HG02759 (cell line): ENCODE measurements around the gene OASL.
"Not testable (repeated sequence)": the region's sequence is repeated elsewhere in the genome, so short reads cannot be mapped to it uniquely, and the experiment has no call there.

Source experiments
- ATAC-seq: cut with Tn5 transposase; IDR thresholded peaks from one replicate; pipeline ENCODE4 v1.9.1; 2021; ENCODE audit warnings: mild to moderate bottlenecking, moderate library complexity; ENCODE audit not compliant: unreplicated experiment

Gene OASL

DNA sequence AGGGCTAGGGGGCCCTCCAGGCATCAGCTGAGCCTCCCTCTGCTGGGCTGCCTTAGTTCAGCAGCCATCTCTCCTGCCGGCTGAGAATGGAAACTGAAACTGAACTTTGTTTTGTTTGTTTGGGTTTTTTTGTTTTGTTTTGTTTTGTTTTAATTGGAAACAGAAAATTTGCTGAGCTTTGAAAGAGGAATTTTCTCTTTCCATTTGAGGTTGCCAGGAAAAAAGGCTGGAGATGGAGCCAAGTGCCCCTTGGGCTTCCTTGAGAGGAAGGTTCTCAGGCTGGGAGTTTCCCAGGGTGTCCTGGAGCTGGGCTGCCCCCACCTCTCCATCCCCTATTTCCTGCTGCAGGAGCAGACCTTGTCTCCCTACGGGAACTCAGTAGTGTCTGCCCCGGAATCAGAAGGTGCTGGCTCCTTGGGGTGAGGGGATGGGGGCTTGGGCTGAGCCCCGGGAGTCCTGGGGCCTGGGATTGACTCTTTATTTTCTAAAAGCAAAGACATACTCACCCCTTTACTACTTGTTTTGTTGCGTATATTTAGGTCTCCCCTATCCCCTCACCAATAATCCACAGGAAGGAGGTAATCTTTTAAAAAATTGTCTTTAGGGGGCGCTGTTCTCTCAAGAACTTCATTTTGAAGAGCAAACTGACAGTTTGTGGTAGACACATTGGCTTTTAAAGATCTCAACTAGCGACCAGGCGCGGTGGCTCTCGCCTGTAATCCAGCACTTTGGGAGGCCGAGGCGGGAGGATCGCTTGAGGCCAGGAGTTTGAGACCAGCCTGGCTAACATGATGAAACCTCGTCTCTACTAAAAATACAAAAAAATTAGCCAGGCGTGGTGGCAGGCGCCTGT, 21.3 kb upstream of the OASL start:
- peak; percentile 80 for ATAC-seq

DNA sequence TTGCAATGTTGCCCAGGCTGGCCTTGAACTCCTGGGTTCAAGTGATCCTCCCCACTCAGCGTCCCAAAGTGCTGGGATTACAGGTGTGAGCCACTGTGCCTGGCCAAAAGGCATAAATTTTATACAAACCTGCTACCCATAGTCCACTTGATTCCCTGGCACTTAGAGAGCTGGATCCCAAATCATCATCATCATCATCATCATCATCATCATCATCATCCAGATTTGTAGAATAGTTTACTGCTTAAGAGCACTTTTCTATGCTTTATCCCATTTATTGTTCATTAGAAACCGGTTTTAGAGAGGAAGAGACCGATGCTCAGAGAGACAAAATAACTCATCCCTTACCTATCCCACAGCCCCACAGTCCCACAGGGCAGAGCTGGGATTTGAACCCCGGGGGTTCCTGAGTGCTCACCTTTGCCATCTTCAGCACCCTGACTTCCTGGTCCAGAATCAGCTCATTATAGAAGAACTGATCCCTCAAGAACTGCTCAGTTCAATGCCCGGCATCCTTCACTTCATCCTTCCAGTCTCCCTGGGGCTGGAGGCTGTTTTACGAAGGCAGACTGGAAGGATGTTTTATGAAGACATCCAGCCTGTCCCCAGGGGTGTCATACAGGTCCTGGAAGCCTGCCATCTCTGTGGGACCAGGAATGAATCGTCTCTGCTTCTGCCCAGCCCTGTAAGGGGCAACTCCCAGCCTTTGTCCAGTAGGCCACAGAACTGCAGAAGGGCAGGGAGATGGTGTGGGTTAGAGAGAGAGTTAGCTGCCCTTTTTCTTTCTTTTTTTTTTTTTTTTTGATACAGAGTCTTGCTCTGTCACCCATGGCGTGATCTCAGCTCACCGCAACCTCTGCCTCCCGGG, 20.2 kb upstream of the OASL start:
- ATAC-seq, result no peak

DNA sequence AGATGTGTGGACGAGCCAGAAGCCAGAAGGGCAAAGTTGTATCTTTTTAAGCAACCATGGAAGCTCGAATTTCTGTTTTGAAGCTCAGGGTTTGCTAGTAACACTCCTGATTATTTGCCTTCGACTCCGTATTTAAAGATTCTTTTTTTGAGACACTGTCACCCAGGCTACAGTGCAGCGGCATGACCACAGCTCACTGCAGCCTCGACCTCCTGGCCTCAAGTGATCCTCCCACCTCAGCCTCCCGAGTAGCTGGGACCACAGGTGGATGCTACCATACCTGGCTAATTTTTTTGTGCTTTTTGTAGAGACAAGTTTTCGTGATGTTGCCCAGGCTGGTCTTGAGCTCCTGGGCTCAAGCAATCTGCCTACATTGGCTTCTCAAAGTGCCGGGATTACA, 18.7 kb upstream of the OASL start:
- ATAC-seq, result no peak

DNA sequence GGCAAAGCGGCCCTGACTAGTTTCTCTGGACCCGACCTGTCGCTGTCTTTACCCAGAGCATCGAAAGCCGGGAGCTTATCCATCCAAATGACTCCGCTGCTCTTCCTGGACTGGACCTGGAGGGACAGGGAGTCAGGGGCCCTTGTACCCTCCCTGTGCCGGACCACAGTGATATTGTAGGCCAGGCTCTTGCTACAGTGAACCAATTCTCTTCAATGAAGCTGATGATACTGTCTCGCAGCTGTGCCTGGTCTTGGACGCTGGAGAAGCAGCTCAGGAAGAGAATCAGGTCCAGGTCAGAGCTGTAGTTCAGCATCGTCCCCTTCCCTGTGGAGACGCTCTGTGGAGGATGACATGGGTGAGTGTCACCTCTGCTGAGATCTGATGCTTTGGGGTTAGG, 14.7 kb upstream of the OASL start:
- no peak for ATAC-seq

DNA sequence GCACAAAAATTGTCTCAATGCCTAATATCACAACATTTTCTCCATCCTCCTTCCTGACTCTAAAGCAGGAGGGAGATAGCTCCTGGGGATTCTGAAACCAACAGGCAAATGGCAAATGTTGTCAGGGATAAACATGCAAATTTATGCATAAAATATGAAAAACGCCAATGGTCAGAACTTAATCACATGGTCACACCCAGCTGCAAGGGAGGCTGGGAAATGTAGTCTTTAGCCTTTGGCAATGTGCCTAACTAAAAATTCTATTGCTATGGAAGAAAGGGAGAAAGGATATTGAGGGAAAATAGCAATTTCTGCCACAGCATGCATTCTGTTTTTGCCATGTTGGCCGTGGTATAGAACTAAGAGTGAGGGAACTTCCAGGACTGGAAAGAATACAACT, 11.7 kb upstream of the OASL start:
- no peak for ATAC-seq

DNA sequence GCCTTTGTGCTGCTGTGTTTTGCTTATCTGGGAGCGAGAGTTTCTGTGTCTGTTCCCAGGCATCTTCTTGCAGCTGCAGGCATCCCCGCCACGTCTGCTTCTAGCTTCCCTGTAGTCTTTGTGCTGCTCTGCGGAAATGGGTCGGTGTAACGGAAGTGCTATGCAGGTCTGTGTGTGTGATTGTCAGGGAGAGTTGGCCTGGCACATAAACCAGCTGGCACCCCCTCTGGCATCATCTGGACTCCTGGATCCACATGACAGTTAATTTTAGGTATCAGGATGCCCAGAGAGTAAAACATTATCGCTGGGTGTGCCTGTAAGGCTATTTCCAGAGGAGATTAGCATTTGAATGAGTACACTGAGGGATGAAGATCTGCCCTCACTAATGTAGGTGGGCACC, 9.4 kb upstream of the OASL start:
- no peak for ATAC-seq

DNA sequence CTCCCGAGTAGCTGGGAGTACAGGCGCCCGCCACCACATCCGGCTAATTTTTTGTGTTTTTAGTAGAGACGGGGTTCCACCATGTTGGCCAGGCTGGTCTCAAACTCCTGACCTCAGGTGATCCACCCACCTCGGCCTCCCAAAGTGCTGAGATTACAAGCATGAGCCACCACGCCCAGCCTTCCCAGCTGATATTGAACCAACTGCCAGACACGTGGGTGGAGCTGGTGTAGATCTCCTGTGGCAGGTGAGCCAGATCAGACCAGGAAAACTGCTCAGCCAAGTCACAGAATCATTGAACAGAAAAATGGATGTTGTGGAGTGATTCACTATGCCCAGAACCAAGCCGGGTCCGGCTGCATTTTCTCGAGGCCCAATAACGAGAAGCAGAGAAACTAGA, 8.4 kb upstream of the OASL start:
- not testable (repeated sequence) for ATAC-seq

DNA sequence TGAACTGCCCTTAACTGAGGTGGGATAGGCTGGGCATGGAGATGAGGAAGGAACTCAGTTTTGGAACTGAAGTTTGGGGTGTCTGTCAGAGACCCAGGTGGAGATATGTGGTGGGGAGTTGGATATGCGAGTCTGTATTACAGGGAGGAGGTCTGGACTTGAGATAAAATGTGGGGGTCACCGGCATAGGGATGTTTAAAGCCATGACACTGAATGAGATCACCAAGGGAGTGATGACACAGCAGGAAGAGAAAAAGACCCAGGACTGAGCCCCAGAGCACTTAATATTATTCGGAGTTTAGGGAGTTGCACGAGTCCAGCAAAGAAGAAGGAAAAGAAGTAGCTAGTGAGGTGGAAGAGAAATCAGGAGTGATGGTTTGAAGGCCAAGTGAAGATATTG, 4.0 kb upstream of the OASL start:
- ATAC-seq, result no peak

DNA sequence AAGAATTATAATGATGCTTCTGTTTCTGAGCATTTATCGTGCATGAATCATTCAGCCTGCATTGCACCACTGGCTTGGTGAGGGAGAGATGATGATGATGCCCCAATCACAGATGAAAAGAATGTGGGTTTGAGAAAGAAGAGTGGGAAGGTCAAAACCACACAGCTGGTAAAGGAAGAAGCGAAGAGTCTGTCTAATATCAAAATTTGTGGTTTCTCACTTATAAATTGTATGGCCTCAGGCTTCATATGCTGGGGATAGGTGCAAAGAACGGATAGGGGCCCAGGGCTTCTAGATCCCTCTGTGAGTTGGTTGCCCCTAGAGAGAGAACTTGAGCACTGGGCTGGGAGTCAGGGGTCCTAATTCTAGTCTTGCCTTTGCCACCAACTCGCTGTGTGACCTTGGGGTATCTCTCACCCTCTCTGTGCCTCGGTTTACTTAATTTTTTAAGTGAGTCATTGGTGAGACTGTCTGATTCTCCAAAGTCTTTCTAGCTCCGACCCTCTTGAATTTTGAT, 2.2 kb downstream of the OASL start:
- no peak for ATAC-seq

DNA sequence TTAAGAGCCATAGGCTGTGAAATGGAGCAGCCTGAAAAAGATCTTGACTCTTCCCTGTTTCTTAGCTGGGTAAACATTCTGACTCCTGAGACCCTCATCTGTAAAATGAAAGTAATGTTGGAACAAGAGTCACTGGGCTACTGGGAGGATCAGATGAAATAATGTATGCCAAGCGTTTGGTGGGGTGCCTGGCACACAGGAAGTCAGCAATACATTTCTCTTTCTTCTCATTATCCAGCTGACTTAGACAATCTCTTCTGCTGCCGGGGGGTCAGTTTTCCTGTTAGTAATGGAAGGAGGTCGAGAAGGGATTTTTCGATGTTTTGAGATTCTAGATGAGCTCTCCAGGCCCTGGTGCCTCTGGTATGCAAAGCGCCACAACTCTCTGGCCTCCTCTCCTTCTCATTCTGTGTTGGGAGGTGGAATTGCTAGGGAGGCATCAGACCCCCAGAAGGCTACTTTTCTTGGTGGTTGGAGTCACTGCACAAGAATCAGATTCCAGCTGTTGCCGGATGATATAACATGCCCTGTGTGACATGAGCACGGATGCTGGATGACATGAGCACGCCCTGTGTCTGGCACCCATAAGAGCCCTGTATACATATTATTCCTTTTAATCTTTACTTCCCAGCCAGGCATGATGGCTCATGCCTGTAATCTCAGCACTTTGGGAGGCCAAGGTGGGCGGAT, 4.3 kb downstream of the OASL start:
- no peak for ATAC-seq

DNA sequence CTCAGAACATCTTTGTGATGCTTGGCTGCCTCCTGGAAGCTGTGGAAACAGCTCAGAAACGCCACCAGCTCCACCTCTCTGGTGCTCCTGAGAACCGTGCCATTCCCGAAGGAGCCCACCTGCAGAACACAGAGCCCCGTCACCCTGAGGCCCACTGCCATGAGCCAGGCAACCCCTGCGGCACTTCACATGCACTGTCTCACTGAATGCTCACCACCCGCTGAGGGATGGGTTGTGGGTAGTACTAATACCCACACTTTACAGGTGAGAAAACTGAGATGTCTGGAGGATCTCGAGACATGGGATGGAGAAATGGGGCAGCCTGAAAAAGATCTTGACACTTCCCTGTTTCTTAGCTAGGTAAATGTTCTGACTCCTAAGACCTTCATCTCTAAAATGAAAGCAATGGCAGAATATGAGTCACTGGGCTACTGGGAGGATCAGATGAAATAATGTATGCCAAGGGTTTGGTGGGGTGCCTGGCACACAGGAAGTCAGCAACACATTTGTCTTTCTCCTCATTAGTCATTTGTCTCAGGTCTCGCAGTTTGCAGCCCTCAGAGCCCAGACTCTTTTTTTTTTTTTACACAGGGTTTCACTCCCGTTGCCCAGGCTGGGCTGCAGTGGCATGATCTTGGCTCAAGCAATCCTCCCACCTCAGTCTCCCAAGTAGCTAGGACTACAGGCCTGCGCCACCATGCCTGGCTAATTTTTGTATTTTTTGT, 5.3 kb downstream of the OASL start:
- ATAC-seq, result no peak

DNA sequence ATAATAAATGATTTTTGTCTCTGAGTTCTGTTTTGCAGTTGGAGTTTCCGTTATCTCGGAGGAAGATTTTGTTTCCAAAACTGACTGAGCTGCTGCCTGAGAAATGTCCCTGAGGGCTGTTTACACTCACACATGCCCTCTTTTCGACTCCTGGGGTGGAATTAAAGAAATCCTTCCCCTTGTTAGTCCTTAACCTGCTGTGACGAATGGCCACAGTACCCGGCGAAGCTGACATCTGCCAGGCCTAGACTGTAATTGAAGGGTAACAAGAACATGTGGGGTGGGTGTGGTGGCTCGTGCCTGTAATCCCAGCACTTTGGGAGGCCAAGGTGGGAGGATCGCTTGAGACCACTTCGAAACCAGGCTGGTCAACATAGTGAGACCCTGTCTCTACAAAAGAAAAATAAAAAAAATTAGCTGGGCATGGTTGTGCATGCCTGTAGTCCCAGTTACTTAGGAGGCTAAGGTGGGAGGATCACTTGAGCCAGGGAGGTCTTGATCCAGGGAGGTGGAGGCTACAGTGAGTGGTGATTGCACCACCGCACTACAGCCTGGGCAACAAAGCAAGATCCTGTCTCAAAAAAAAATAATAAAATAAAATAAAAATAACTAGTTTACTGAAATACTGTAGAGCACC, 8.4 kb downstream of the OASL start:
- no peak for ATAC-seq

DNA sequence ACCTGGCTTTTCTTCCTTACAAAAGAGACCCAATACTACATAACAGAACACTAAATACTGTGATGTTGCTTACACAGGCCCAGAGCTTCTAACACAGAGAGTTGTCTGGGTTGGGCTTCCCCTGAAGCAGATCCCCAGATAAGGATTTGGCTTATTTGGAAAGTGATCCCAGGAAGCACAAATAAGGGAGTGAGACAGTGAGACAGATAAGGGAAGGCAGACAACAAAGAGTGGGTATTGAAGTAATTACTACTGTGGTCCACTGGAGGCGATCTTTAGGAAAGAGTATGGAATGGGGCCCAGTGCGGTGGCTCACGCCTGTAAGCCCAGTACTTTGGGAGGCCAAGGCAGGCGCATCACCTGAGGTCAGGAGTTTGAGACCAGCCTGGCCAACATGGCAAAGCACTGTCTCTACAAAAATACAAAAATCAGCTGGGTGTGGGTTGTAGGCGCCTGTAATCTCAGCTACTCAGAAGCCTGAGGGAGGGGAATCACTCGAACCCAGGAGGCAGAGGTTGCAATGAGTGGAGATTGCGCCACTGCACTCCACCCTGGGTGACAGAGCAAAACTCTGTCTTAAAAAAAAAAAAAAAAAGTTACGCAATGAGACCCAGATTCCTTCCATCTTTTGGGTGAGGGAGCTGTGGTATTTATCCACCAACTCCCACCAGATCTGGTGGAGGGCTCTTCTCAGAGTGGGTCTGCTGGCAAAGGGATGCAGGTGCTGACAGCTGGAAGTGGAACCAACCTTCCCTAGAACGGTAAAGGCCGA, 12.6 kb downstream of the OASL start:
- no peak for ATAC-seq

DNA sequence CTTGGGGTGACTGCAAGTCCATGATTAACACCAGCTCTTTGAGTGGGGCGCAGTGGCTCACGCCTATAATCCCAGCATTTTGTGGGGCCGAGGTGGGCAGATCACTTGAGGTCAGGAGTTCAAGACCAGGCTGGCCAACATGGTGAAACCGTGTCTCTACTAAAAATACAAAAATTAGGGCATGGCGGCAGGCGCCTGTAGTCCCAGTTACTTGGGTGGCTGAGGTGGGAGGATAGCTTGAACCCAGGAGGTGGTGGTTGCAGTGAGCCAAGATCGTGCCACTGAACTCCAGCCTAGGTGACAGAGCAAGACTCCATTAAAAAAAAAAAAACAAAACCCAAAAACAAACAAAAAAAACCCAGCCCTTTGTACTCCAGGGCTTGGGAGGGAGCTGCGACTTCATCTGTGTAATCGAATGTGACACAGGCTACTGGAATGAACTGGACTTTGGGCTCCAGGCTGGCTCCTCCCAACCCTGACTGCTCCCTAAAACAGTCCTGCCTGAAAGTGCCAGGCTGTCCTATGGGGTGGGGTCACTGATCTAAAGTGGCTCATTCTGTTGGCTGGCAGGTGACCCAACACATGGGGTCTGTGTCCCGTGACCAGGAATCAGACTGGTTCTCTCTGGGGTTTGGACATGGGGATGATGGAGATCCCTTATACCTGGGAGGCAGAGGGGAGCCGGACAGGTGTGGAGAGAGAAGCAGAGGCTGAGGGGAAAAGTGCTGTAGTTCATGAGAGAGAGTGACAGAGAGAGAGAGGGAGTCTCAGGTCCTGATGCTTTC, 13.4 kb downstream of the OASL start:
- no peak for ATAC-seq

DNA sequence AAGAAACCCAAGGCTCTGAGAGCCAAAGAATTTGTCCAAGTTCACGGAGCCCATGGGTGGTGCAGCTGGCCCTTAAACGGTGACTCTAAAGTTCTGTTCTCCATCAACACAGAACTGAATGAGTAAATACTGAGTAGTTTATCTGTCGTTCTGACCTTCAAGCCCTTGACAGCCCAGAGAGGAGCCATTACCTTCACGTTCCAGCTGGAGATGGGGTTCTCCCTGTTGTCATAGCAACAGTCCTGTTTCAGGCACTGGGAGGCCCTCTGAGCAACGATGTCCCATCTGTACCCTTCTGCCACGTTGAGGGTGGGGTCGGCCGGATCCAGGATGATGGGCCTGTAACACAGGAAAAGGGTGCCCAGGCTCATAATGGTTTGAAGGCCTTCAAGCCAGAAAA, 15.2 kb downstream of the OASL start:
- no peak for ATAC-seq

DNA sequence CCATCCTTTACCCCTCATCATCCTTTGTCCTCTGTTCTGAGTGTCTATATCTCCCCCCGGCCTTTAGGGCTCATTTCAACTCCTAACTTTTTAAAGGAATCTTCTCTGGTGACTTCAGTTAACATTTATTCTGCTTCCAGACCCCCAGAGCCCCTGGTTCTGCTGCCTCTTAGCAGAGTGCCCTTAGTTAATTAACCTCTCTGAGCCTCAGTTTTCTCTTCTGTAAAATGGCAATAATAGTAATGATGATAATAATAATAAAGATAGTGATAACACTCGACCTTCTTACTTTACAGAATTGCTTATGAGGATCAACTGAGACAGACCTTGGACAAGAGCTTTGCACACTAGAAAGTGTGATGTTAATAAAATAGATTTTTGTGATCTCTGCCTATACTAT, 16.3 kb downstream of the OASL start:
- ATAC-seq, result no peak

DNA sequence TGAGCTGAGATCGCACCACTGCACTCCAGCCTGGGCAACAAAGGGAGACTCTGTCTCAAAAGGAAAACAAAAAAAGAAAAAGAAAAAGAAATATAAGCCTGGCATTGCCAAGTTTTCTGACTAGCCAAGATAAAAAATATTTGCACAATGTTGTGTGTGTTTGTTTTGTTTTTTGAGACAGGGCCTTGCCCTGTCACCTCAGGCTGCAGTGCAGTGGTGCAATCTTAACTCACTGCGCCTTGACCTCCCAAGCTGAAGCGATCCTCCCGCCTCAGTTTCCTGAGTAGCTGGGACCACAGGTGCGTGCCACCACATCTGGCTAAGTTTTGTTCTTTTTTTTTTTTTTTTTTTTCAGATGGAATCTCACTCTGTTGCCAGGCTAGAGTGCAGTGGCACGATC, 17.3 kb downstream of the OASL start:
- no peak for ATAC-seq

DNA sequence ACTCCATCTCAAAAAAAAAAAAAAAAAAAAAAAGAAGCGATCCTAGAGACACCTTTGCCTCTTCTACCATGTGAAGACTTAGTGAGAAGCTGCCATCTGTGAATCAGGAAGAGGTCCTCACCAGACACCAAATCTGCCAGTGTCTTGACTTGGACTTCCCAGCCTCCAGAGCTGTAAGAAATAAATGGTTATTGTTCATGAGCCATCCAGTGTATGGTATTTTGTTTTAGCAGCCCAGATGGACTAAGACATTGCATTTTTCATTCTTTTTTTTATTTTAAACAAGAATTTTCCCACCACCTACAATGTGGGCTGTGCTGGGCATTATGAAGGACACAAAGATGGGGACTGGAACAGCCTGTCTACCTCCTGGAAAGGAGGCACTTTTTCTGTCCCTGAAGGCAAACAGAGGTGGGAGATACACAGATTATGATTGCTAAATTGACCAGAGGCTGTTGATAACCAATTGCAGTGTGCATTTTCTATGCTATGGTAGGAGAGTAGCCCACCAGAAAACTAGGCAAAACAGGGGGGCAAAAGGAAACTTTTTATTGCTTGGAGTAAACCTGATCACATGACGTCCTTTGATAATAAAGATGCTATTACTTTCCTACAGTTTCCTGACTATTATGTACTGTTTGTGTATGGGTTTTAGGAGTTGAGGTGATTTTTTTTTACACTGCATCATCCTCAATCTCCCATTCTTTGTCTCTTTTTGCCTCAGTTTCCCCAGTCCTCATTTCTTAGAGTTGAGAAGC, 20.0 kb downstream of the OASL start:
- ATAC-seq, result no peak
